A673 (cell line): ENCODE results near the gene EDN3. TPM values are rescaled to one million over a fixed set of nuclear protein-coding genes. Genes with fewer than 3 reads are reported as not detected.

Experiments used
- BruUV-seq: library from RNA; stranded (reverse); fragments of 400-500 nt; replicated peaks from 2 replicates; lab custom pipeline; 2021; lab: Mats Ljungman, UMichigan
- CTCF ChIA-PET: fragments of 300-600 bp; sonication (Branson Sonifier 250); formaldehyde crosslinking; loops from one replicate; lab custom pipeline; 2022; ENCODE audit warnings: antibody characterized with exemption; lab: Charles Lee
- POLR2A ChIA-PET: fragments of 300-600 bp; sonication (Branson Sonifier 250); formaldehyde crosslinking; loops from one replicate; lab custom pipeline; 2022; ENCODE audit warnings: antibody characterized with exemption; ENCODE audit not compliant: low non-redundant PET; lab: Charles Lee
- DNase-seq: peaks from one replicate; pipeline ENCODE4 v3.0.0-alpha.2; 2015; ENCODE audit warnings: low spot score
- H3K27ac ChIP-seq: fragments of 200-600 bp; sonication (generic); 2 replicates; pipeline ENCODE4 v1.5.1; 2016; ENCODE audit warnings: mixed run types, low read depth, mild to moderate bottlenecking, mixed read lengths, antibody characterized with exemption, low read length; ENCODE audit not compliant: poor library complexity, severe bottlenecking
- H3K27me3 ChIP-seq: fragments of 200-600 bp; sonication (generic); replicated peaks from 2 replicates; pipeline ENCODE4 v1.6.1; 2017; ENCODE audit warnings: mixed run types, low read depth, mild to moderate bottlenecking, mixed read lengths, antibody characterized with exemption, low read length; ENCODE audit not compliant: insufficient read depth, poor library complexity
- H3K36me3 ChIP-seq: fragments of 200-600 bp; sonication (generic); 2 replicates; pipeline ENCODE4 v1.6.1; 2016; ENCODE audit warnings: mixed run types, mild to moderate bottlenecking, mixed read lengths, antibody characterized with exemption, low read length; ENCODE audit not compliant: insufficient read depth, poor library complexity, severe bottlenecking
- H3K4me1 ChIP-seq: fragments of 200-600 bp; sonication (generic); 2 replicates; pipeline ENCODE4 v1.6.1; 2017; ENCODE audit warnings: mixed run types, mild to moderate bottlenecking, mixed read lengths, antibody characterized with exemption, low read length; ENCODE audit not compliant: insufficient read depth, poor library complexity, severe bottlenecking
- H3K4me3 ChIP-seq: fragments of 200-600 bp; sonication (generic); 2 replicates; pipeline ENCODE4 v1.5.1; 2016; ENCODE audit warnings: low read depth, mixed run types, mild to moderate bottlenecking, mixed read lengths, low read length; ENCODE audit not compliant: poor library complexity, severe bottlenecking
- H3K9me3 ChIP-seq: fragments of 200-600 bp; sonication (generic); 2 replicates; pipeline ENCODE4 v1.6.1; 2016; ENCODE audit warnings: mixed run types, low read depth, mild to moderate bottlenecking, mixed read lengths, antibody characterized with exemption, low read length; ENCODE audit not compliant: poor library complexity, severe bottlenecking
- EZH2 ChIP-seq: fragments of 200-600 bp; sonication (generic); IDR thresholded peaks from 2 replicates; pipeline ENCODE4 v1.6.1; 2017; ENCODE audit warnings: borderline replicate concordance, low read depth, mild to moderate bottlenecking, mixed read lengths, antibody characterized with exemption, low read length; ENCODE audit not compliant: poor library complexity, severe bottlenecking
- intact Hi-C: fragments of 100-400 bp; cut with micrococcal nuclease; formaldehyde crosslinking; loops from one replicate; pipeline ENCODE4 v1.10.0; 2022; ENCODE audit not compliant: unreplicated experiment
- total RNA-seq: library from RNA; stranded (reverse); gene quantifications from 2 replicates; pipeline ENCODE4 v1.2.3, GENCODE V29; 2021
- TF ChIP-seq, protein P1 (sequence below): fragments of 300-800, 200-600 bp; sonication (generic); conservative IDR thresholded peaks from 2 replicates; pipeline ENCODE4 v1.5.1; 2017; ENCODE audit warnings: low read depth, mild to moderate bottlenecking, antibody characterized with exemption, low read length, moderate library complexity, mixed read lengths

Gene EDN3
- total RNA-seq, 1 experiment from 2014 or later: not detected

- H3K36me3 ChIP-seq: no peaks in the 10 kb centered on the region
- H3K4me1 ChIP-seq: no peaks in the 10 kb centered on the region
- BruUV-seq: no TSS peak
- no peak overlapping the region for H3K27ac ChIP-seq
- H3K9me3 ChIP-seq: no peaks in the 10 kb centered on the region
- DNase-seq: no peak
- intact Hi-C loops: no loop called here
- H3K4me3 ChIP-seq: no peak overlapping the region
- H3K27me3 ChIP-seq: peaks cover 4% of the 10 kb centered on the region
- CTCF ChIA-PET: no interaction called here
- TF ChIP-seq EZH2: no peak
- TF ChIP-seq, protein P1, sequence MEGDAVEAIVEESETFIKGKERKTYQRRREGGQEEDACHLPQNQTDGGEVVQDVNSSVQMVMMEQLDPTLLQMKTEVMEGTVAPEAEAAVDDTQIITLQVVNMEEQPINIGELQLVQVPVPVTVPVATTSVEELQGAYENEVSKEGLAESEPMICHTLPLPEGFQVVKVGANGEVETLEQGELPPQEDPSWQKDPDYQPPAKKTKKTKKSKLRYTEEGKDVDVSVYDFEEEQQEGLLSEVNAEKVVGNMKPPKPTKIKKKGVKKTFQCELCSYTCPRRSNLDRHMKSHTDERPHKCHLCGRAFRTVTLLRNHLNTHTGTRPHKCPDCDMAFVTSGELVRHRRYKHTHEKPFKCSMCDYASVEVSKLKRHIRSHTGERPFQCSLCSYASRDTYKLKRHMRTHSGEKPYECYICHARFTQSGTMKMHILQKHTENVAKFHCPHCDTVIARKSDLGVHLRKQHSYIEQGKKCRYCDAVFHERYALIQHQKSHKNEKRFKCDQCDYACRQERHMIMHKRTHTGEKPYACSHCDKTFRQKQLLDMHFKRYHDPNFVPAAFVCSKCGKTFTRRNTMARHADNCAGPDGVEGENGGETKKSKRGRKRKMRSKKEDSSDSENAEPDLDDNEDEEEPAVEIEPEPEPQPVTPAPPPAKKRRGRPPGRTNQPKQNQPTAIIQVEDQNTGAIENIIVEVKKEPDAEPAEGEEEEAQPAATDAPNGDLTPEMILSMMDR: no peak
- POLR2A ChIA-PET: no interaction called here
These were observed 62.7 kb downstream of the EDN3 start for GRCh38 chr20:59363101-59363500.

GRCh38 chr20:59364611-59365010 lies 64.2 kb downstream of the EDN3 start:
- intact Hi-C loops: no loop called here

DNA sequence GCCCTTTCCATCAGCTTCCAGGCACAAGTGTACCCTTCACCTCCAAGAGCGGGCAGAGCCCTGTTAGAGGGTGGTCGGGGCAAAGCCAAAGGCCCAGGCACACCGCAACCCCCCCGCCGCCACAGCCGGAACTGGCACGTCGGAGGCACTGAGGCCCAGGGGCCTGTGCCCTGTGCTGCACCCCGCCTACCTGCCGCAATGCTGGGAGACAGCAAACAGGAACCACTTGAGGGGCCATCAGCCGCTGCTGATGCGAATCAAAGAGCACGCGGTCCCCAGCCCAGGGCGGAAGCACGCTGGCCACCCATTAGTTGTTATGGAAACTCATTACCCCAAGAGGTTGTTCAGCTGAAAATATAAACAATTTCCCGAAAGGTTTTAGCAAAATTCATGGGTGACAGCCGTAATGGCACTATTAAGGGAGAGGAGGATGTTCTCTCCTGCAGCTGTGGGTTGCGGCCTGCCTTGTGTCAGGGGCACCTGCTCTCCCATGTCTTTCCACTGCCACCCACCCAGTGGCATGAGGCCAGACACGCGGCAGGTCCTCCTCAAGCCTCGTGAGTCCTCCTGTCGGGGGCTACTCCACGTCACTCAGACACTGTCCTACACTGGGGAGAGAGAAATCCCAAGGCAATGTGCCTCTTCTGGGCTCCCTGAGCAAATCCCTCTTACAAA lies 65.3 kb downstream of the EDN3 start:
- TF ChIP-seq EZH2: no peak
- TF ChIP-seq, protein P1: no peak
- BruUV-seq: no TSS peak
- Histone ChIP-seq H3K27me3 (peaks cover 8% of the 10 kb centered on the region), H3K4me3 (no peak overlapping the region), H3K27ac (no peak overlapping the region), H3K36me3 (no peaks in the 10 kb centered on the region), H3K4me1 (no peaks in the 10 kb centered on the region), H3K9me3 (no peaks in the 10 kb centered on the region)
- ChIA-PET POLR2A (no interaction called here), CTCF (no interaction called here)
- DNase-seq: no peak
- intact Hi-C loops: no loop called here

More at GRCh38 chr20:59364611-59365010, 64.2 kb downstream of the EDN3 start:
- DNase-seq: no peak
- H3K27me3 ChIP-seq: peaks cover 4% of the 10 kb centered on the region
- H3K36me3 ChIP-seq: no peaks in the 10 kb centered on the region
- no peak overlapping the region for H3K4me3 ChIP-seq
- ChIA-PET POLR2A (no interaction called here), CTCF (no interaction called here)
- BruUV-seq: no TSS peak
- no peak for TF ChIP-seq EZH2
- TF ChIP-seq, protein P1: no peak
- no peaks in the 10 kb centered on the region for H3K9me3 ChIP-seq
- no peaks in the 10 kb centered on the region for H3K4me1 ChIP-seq
- no peak overlapping the region for H3K27ac ChIP-seq
